ENCODE results near the gene JMJD4.

DNA sequence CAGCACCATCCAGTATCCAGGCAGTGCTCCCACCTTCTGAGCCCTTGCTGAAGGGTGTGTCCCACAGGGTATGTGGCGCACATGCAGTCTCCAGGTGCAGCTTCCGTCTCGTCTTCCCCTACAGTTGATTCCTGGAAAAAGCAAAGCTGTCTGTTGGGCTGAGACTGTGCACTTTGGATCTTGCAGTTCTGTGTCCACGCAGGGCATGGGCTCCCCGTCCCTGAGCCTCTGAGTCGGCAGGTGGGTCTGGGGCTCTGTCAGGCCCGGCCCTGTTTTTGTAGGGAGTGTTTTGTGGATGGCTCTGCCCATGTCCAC lies 33.0 kb upstream of the JMJD4 start:
- no peak for TF ChIP-seq FOXP2 (optimal IDR thresholded peaks at IDR 0.05; ENCODE audit: control extremely low read depth, extremely low read length, insufficient read depth)
- TF ChIP-seq POLR2AphosphoS5 (IDR thresholded peaks at IDR 0.05; ENCODE audit: borderline replicate concordance, low read depth, low read length) = no peak

Data from SK-N-MC (cell line).